Neural cell (in vitro differentiated cells): ENCODE results near the gene SH3D19. TPM values are rescaled to one million over a fixed set of nuclear protein-coding genes. Genes with fewer than 3 reads are reported as not detected.

Experiments used
- H2AFZ ChIP-seq: fragments of 200-600, 300-800 bp; sonication (generic), shearing (Covaris generic); 2 replicates; pipeline ENCODE4 v1.6.0; 2014; ENCODE audit warnings: low read depth, mild to moderate bottlenecking, antibody characterized with exemption, low read length, moderate library complexity
- H3F3A ChIP-seq: fragments of 200-600 bp; shearing (Covaris generic); 2 replicates; pipeline ENCODE4 v1.6.1; 2016; ENCODE audit warnings: mild to moderate bottlenecking, moderate library complexity, mixed read lengths, antibody characterized with exemption, low read length; ENCODE audit not compliant: insufficient read depth, poor library complexity, severe bottlenecking
- H3K27ac ChIP-seq: fragments of 200-600, 300-800 bp; sonication (generic), shearing (Covaris generic); 2 replicates; pipeline ENCODE4 v1.5.1; 2014; ENCODE audit warnings: mild to moderate bottlenecking, low read length, moderate library complexity
- H3K27me3 ChIP-seq: fragments of 300-800, 200-600 bp; sonication (generic), shearing (Covaris generic); 2 replicates; pipeline ENCODE4 v1.6.0; 2014; ENCODE audit warnings: mild to moderate bottlenecking, low read depth, low read length, moderate library complexity; ENCODE audit not compliant: insufficient read depth
- H3K36me3 ChIP-seq: fragments of 300-800, 200-600 bp; sonication (generic), shearing (Covaris generic); 2 replicates; pipeline ENCODE4 v1.5.1; 2014; ENCODE audit warnings: mild to moderate bottlenecking, antibody characterized with exemption, low read length, moderate library complexity; ENCODE audit not compliant: insufficient read depth
- H3K4me2 ChIP-seq: fragments of 300-800, 200-600 bp; sonication (generic), shearing (Covaris generic); 2 replicates; pipeline ENCODE4 v1.6.0; 2014; ENCODE audit warnings: mild to moderate bottlenecking, low read length
- H3K4me3 ChIP-seq: fragments of 300-800, 200-600 bp; sonication (generic), shearing (Covaris generic); 2 replicates; pipeline ENCODE4 v1.5.1; 2014; ENCODE audit warnings: mild to moderate bottlenecking, low read length, moderate library complexity
- H3K79me2 ChIP-seq: fragments of 200-600 bp; shearing (Covaris generic); replicated peaks from 2 replicates; pipeline ENCODE4 v1.6.0; 2014; ENCODE audit warnings: mild to moderate bottlenecking, low read length, moderate library complexity; ENCODE audit not compliant: insufficient read depth
- H3K9ac ChIP-seq: fragments of 300-800, 200-600 bp; sonication (generic), shearing (Covaris generic); 2 replicates; pipeline ENCODE4 v1.6.1; 2016; ENCODE audit warnings: mild to moderate bottlenecking, low read length, mixed read lengths
- H3K9me2 ChIP-seq: fragments of 200-600 bp; shearing (Covaris generic); 2 replicates; pipeline ENCODE4 v1.6.1; 2016; ENCODE audit warnings: mild to moderate bottlenecking, low read length, mixed read lengths; ENCODE audit not compliant: insufficient read depth
- H3K9me3 ChIP-seq: fragments of 200-600, 300-800 bp; sonication (generic), shearing (Covaris generic); 2 replicates; pipeline ENCODE4 v1.6.1; 2016; ENCODE audit warnings: mild to moderate bottlenecking, mixed run types, low read length, moderate library complexity, mixed read lengths
- H4K20me1 ChIP-seq: fragments of 200-600 bp; shearing (Covaris generic); 2 replicates; pipeline ENCODE4 v1.6.1; 2016; ENCODE audit warnings: mild to moderate bottlenecking, mixed run types; ENCODE audit not compliant: insufficient read depth
- EP300 ChIP-seq: fragments of 450-650 bp; conservative IDR thresholded peaks from 2 replicates; pipeline ENCODE4 v1.6.1; 2014; ENCODE audit warnings: antibody characterized with exemption, mild to moderate bottlenecking, moderate library complexity; ENCODE audit not compliant: poor library complexity, severe bottlenecking
- EZH2 ChIP-seq: fragments of 200-600, 300-800 bp; shearing (Covaris generic), sonication (generic); IDR thresholded peaks from 2 replicates; pipeline ENCODE4 v1.6.1; 2014; ENCODE audit warnings: antibody characterized with exemption, low read length, borderline replicate concordance, mild to moderate bottlenecking; ENCODE audit not compliant: insufficient read depth, poor library complexity, severe bottlenecking
- MXI1 ChIP-seq: fragments of 450-650 bp; conservative IDR thresholded peaks from 2 replicates; pipeline ENCODE4 v1.6.1; 2014; ENCODE audit warnings: antibody characterized with exemption, mild to moderate bottlenecking; ENCODE audit not compliant: poor library complexity, severe bottlenecking
- POLR2AphosphoS5 ChIP-seq: IDR thresholded peaks from 2 replicates; pipeline ENCODE4 v1.6.1; 2012
- RAD21 ChIP-seq: fragments of 450-650 bp; conservative IDR thresholded peaks from 2 replicates; pipeline ENCODE4 v1.6.1; 2014; ENCODE audit warnings: antibody characterized with exemption, mild to moderate bottlenecking, moderate library complexity
- REST ChIP-seq: IDR thresholded peaks from 2 replicates; pipeline ENCODE4 v1.6.1; 2012; ENCODE audit warnings: borderline replicate concordance
- SMC3 ChIP-seq: fragments of 450-650 bp; conservative IDR thresholded peaks from 2 replicates; pipeline ENCODE4 v1.6.1; 2014; ENCODE audit warnings: antibody characterized with exemption, mild to moderate bottlenecking, moderate library complexity; ENCODE audit not compliant: poor library complexity
- TAF1 ChIP-seq: IDR thresholded peaks from 2 replicates; pipeline ENCODE4 v1.6.1; 2012; ENCODE audit warnings: low read depth
- polyA plus RNA-seq: library from polyadenylated mRNA; depleted of rRNA; stranded (reverse); fragments of >200 nt; gene quantifications from 2 replicates; pipeline ENCODE4 v1.2.3, GENCODE V29; 2014
- TF ChIP-seq, protein P1 (sequence below): fragments of 450-650 bp; IDR thresholded peaks from 2 replicates; pipeline ENCODE4 v1.5.1; 2014; ENCODE audit warnings: antibody characterized with exemption, mild to moderate bottlenecking, moderate library complexity; ENCODE audit not compliant: poor library complexity, severe bottlenecking

Gene SH3D19
- polyA plus RNA-seq, 1 donor from 2014 or later: 0.46 TPM

GRCh38 chr4:151173871-151174270 lies 151.5 kb downstream of the SH3D19 start:
- no peak overlapping the region for H3K4me3 ChIP-seq
- TF ChIP-seq RAD21 (no peak), MXI1 (no peak), EZH2 (no peak), TAF1 (no peak), SMC3 (no peak), REST (no peak), POLR2AphosphoS5 (no peak), EP300 (no peak)
- TF ChIP-seq, protein P1, sequence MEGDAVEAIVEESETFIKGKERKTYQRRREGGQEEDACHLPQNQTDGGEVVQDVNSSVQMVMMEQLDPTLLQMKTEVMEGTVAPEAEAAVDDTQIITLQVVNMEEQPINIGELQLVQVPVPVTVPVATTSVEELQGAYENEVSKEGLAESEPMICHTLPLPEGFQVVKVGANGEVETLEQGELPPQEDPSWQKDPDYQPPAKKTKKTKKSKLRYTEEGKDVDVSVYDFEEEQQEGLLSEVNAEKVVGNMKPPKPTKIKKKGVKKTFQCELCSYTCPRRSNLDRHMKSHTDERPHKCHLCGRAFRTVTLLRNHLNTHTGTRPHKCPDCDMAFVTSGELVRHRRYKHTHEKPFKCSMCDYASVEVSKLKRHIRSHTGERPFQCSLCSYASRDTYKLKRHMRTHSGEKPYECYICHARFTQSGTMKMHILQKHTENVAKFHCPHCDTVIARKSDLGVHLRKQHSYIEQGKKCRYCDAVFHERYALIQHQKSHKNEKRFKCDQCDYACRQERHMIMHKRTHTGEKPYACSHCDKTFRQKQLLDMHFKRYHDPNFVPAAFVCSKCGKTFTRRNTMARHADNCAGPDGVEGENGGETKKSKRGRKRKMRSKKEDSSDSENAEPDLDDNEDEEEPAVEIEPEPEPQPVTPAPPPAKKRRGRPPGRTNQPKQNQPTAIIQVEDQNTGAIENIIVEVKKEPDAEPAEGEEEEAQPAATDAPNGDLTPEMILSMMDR: no peak
- H3K36me3 ChIP-seq: no peaks in the 10 kb centered on the region
- H4K20me1 ChIP-seq: no peaks in the 10 kb centered on the region
- no peak overlapping the region for H2AFZ ChIP-seq
- H3K27ac ChIP-seq: no peak overlapping the region
- H3K27me3 ChIP-seq: no peaks in the 10 kb centered on the region
- H3K9ac ChIP-seq: no peak overlapping the region
- no peaks in the 10 kb centered on the region for H3K9me3 ChIP-seq
- no peaks in the 10 kb centered on the region for H3K9me2 ChIP-seq
- H3K79me2 ChIP-seq: no peaks in the 10 kb centered on the region
- H3F3A ChIP-seq: no peaks in the 10 kb centered on the region
- no peak overlapping the region for H3K4me2 ChIP-seq

- no peak for TF ChIP-seq SMC3
- no peak for TF ChIP-seq REST
- H3K9me3 ChIP-seq: no peaks in the 10 kb centered on the region
- H3K27ac ChIP-seq: no peak overlapping the region
- no peaks in the 10 kb centered on the region for H4K20me1 ChIP-seq
- no peaks in the 10 kb centered on the region for H3K9me2 ChIP-seq
- no peaks in the 10 kb centered on the region for H3K79me2 ChIP-seq
- H3K9ac ChIP-seq: no peak overlapping the region
- no peaks in the 10 kb centered on the region for H3F3A ChIP-seq
- H2AFZ ChIP-seq: no peak overlapping the region
- no peaks in the 10 kb centered on the region for H3K27me3 ChIP-seq
- no peaks in the 10 kb centered on the region for H3K36me3 ChIP-seq
- no peak overlapping the region for H3K4me3 ChIP-seq
- H3K4me2 ChIP-seq: no peak overlapping the region
Measured at GRCh38 chr4:151169900-151170299, 155.5 kb downstream of the SH3D19 start.
